Osteoblast (primary cell): ENCODE measurements around the gene CIB1. TPM values are rescaled to one million over a fixed set of nuclear protein-coding genes. Genes with fewer than 3 reads are reported as not detected.

Experiments used
- DNase-seq: peaks from one replicate; pipeline ENCODE4 v3.0.0; 2011; ENCODE audit warnings: low spot score, mixed read lengths; ENCODE audit not compliant: insufficient read length; ENCODE audit errors: missing footprints
- H2AFZ ChIP-seq: 2 replicates; pipeline ENCODE4 v1.6.0; 2011; ENCODE audit warnings: mild to moderate bottlenecking, low read length
- H3K27ac ChIP-seq: 2 replicates; pipeline ENCODE4 v1.5.1; 2011; ENCODE audit warnings: mild to moderate bottlenecking, low read depth, low read length, moderate library complexity
- H3K27me3 ChIP-seq: 2 replicates; pipeline ENCODE4 v1.6.0; 2012; ENCODE audit warnings: mild to moderate bottlenecking, control low read depth, inconsistent platforms, low read length, moderate library complexity; ENCODE audit not compliant: insufficient read depth
- H3K36me3 ChIP-seq: 2 replicates; pipeline ENCODE4 v1.5.1; 2011; ENCODE audit warnings: mild to moderate bottlenecking, low read length, control low read depth, moderate library complexity; ENCODE audit not compliant: insufficient read depth
- H3K4me1 ChIP-seq: 2 replicates; pipeline ENCODE4 v1.5.1; 2011; ENCODE audit warnings: mild to moderate bottlenecking, low read length, control low read depth, moderate library complexity; ENCODE audit not compliant: insufficient read depth
- H3K4me2 ChIP-seq: 2 replicates; pipeline ENCODE4 v1.6.0; 2011; ENCODE audit warnings: mild to moderate bottlenecking, low read length; ENCODE audit not compliant: insufficient read depth
- H3K4me3 ChIP-seq: fragments of 200-600 bp; sonication (generic); 3 replicates; pipeline ENCODE4 v1.5.1; 2012; ENCODE audit warnings: mild to moderate bottlenecking, low read length, inconsistent platforms; ENCODE audit not compliant: insufficient read depth
- H3K79me2 ChIP-seq: 2 replicates; pipeline ENCODE4 v1.6.0; 2012; ENCODE audit warnings: mild to moderate bottlenecking, low read length, control low read depth, inconsistent platforms; ENCODE audit not compliant: insufficient read depth
- H3K9me3 ChIP-seq: 2 replicates; pipeline ENCODE4 v1.5.1; 2011; ENCODE audit warnings: low read depth, low read length, control low read depth
- H4K20me1 ChIP-seq: 2 replicates; pipeline ENCODE4 v1.6.0; 2012; ENCODE audit warnings: mild to moderate bottlenecking, low read length, control low read depth; ENCODE audit not compliant: insufficient read depth
- total RNA-seq: library from RNA; depleted of rRNA; stranded (reverse); fragments of >200 nt; gene quantifications from 2 replicates; pipeline ENCODE4 v1.2.3, GENCODE V29; 2012
- TF ChIP-seq, protein P1 (sequence below): IDR thresholded peaks from 2 replicates; pipeline ENCODE4 v1.5.1; 2011; ENCODE audit warnings: mild to moderate bottlenecking, low read depth, low read length, moderate library complexity; ENCODE audit errors: extremely low read depth

CIB1 gene
- total RNA-seq, 1 donor = 21.4 TPM

DNA sequence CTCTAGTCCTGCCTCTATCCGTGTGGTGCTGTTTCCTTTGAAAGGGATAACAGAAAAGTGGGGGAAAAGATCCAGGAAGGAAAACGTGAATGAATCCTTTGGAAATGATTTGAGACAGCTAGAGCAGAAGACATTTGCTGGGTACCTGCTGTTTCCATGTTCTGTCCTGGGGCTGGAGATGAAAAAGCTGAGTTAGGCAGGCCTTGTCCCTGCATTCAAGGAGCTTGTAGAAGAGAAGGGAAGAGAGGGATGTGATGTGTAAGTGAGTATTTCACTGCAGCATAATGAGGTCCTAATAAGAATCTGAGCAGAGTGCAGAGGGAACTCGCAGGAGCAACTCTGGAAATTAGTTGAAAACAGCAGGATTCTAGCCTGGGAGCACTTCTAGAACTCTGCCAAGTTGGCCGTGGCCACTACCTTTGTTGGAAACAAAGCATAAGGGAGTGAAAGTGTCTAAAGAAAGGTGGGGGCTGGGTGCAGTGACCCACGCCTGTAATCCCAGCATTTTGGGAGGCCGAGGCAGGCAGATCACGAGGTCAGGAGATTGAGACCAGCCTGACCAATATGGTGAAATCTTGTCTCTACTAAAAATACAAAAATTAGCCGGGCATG is 46.4 kb downstream of the CIB1 start:
- H4K20me1 ChIP-seq = no peaks in the 10 kb centered on the region
- H3K4me1 ChIP-seq = peaks cover 11% of the 10 kb centered on the region
- H3K36me3 ChIP-seq = no peaks in the 10 kb centered on the region
- H2AFZ ChIP-seq = peak overlapping the region; percentile 56
- TF ChIP-seq, protein P1, sequence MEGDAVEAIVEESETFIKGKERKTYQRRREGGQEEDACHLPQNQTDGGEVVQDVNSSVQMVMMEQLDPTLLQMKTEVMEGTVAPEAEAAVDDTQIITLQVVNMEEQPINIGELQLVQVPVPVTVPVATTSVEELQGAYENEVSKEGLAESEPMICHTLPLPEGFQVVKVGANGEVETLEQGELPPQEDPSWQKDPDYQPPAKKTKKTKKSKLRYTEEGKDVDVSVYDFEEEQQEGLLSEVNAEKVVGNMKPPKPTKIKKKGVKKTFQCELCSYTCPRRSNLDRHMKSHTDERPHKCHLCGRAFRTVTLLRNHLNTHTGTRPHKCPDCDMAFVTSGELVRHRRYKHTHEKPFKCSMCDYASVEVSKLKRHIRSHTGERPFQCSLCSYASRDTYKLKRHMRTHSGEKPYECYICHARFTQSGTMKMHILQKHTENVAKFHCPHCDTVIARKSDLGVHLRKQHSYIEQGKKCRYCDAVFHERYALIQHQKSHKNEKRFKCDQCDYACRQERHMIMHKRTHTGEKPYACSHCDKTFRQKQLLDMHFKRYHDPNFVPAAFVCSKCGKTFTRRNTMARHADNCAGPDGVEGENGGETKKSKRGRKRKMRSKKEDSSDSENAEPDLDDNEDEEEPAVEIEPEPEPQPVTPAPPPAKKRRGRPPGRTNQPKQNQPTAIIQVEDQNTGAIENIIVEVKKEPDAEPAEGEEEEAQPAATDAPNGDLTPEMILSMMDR = no peak
- H3K4me3 ChIP-seq = no peak overlapping the region
- H3K27ac ChIP-seq = no peak overlapping the region
- no peaks in the 10 kb centered on the region for H3K27me3 ChIP-seq
- peak; percentile 75 for DNase-seq
- no peak overlapping the region for H3K4me2 ChIP-seq
- no peaks in the 10 kb centered on the region for H3K9me3 ChIP-seq
- H3K79me2 ChIP-seq = no peaks in the 10 kb centered on the region

DNA sequence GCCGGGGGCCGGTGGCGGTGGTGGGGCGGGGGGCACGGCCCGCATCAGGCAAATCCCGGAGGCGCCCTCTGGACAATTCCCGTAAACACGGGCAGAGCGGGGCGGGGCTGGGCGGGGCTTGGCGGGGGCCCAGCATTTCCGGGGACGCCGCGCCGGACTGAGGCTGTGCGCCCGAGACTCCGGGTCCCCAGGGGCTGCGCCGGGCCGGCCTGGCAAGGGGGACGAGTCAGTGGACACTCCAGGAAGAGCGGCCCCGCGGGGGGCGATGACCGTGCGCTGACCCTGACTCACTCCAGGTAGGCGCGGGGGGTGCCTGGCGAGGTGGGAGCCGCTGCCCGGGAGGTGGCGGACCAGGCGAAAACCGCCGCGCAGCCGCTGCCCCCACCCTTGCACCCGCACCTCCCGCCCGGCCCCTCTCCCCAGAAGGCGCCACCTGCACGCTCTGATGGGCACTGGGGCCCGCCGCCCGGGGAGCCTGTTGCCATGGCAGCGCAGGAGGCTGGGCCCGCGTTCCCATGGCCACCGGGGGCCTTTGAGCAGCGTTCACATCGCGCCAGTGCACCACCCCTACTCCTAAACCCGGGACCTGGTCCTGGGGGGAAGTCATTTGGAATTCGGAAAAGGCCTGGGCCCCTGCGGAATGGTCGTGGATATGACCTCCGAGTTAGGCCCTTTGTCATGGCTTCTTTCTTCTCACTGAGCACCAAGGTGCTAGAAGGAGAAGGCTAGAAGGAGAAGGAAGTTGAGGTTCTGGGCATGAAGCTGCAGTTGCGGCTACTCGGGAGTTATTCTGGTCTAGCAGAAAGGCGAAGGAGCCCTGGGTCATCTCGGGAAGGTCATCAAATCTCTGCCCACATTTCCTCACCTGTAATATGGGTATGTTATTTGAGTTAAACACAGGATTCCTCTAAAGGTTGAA is 48.7 kb downstream of the CIB1 start:
- Histone ChIP-seq H3K27ac (peak overlapping the region; percentile 51), H2AFZ (peak overlapping the region; percentile 90), H3K9me3 (no peaks in the 10 kb centered on the region), H4K20me1 (no peaks in the 10 kb centered on the region), H3K27me3 (no peaks in the 10 kb centered on the region), H3K4me1 (peaks cover 11% of the 10 kb centered on the region), H3K79me2 (no peaks in the 10 kb centered on the region), H3K36me3 (no peaks in the 10 kb centered on the region), H3K4me2 (peak overlapping the region; percentile 89), H3K4me3 (peak overlapping the region; percentile 76)
- TF ChIP-seq, protein P1 = no peak
- peak; percentile 93 for DNase-seq

- peak overlapping the region; percentile 89 for H3K4me2 ChIP-seq
- H4K20me1 ChIP-seq = no peaks in the 10 kb centered on the region
- H3K27me3 ChIP-seq = no peaks in the 10 kb centered on the region
- H3K4me1 ChIP-seq = peaks cover 11% of the 10 kb centered on the region
- H3K79me2 ChIP-seq = no peaks in the 10 kb centered on the region
- H3K4me3 ChIP-seq = peak overlapping the region; percentile 76
- H3K36me3 ChIP-seq = no peaks in the 10 kb centered on the region
- peak overlapping the region; percentile 51 for H3K27ac ChIP-seq
- H2AFZ ChIP-seq = peak overlapping the region; percentile 90
- TF ChIP-seq, protein P1 = no peak
- H3K9me3 ChIP-seq = no peaks in the 10 kb centered on the region
- peak; percentile 89 for DNase-seq
These were observed 49.5 kb downstream of the CIB1 start for GRCh38 chr15:90184119-90184785.

DNA sequence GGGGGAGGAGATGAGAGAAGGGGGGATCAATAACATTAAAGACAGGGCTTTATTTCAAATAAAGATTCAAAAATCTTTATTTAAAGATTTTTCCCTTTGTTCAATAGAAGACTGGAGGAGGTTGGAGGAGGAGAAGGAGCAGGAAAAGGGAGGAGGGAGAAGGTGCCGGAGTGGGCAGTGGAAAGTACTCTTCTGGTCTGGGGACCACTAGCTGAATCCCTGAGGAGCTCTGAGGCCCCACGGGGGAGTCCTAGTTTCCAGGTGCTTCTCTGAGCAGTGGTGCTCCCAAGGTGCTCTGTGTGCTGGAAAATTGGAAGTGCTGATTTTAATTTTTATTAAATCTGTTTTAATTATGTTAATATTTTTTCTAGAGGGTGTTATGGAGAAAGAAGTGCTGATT is 52.0 kb downstream of the CIB1 start:
- no peaks in the 10 kb centered on the region for H3K9me3 ChIP-seq
- H3K4me1 ChIP-seq = peaks cover 11% of the 10 kb centered on the region
- no peak overlapping the region for H2AFZ ChIP-seq
- no peaks in the 10 kb centered on the region for H3K27me3 ChIP-seq
- H3K27ac ChIP-seq = no peak overlapping the region
- H3K79me2 ChIP-seq = no peaks in the 10 kb centered on the region
- no peak for DNase-seq
- H4K20me1 ChIP-seq = no peaks in the 10 kb centered on the region
- no peak overlapping the region for H3K4me2 ChIP-seq
- no peak overlapping the region for H3K4me3 ChIP-seq
- H3K36me3 ChIP-seq = no peaks in the 10 kb centered on the region
- TF ChIP-seq, protein P1 = no peak
